OCI-LY7 (cell line): ENCODE results near the gene ZNF43.

ENCODE experiments used
- EZH2phosphoT487 ChIP-seq: fragments of 200-600 bp; sonication (generic); IDR thresholded peaks from 2 replicates; pipeline ENCODE4 v1.6.1; 2018; ENCODE audit warnings: low read depth, borderline replicate concordance, mild to moderate bottlenecking, mixed run types, antibody characterized with exemption, low read length, moderate library complexity, mixed read lengths
- TF ChIP-seq, protein P1 (sequence below): fragments of 200-600 bp; sonication (generic); conservative IDR thresholded peaks from 2 replicates; pipeline ENCODE4 v1.5.1; 2014; ENCODE audit warnings: mild to moderate bottlenecking, antibody characterized with exemption, low read length, moderate library complexity, mixed read lengths

DNA sequence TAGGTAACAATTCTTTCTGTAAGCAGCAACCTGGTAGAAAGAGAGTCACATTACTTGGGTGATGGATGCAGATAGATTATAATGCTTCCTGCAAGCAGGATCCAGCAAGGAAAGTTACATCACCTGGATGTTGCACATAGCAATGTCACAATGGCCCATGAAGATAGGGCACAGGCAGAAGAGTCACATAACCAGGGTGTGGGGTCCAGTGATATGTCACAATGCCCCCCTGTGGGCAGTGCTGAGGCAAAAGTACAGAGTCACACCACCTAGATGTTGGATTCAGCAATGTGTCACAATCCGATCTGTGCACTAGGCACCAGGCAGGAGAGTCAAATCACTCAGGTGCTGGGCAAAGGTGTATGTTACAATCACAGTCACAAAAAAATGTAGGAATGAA, 4.0 kb upstream of the ZNF43 start:
- TF ChIP-seq, protein P1, sequence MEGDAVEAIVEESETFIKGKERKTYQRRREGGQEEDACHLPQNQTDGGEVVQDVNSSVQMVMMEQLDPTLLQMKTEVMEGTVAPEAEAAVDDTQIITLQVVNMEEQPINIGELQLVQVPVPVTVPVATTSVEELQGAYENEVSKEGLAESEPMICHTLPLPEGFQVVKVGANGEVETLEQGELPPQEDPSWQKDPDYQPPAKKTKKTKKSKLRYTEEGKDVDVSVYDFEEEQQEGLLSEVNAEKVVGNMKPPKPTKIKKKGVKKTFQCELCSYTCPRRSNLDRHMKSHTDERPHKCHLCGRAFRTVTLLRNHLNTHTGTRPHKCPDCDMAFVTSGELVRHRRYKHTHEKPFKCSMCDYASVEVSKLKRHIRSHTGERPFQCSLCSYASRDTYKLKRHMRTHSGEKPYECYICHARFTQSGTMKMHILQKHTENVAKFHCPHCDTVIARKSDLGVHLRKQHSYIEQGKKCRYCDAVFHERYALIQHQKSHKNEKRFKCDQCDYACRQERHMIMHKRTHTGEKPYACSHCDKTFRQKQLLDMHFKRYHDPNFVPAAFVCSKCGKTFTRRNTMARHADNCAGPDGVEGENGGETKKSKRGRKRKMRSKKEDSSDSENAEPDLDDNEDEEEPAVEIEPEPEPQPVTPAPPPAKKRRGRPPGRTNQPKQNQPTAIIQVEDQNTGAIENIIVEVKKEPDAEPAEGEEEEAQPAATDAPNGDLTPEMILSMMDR: no peak
- no peak for TF ChIP-seq EZH2phosphoT487
